Measurements from ENCODE around the gene SYCP3.

SYCP3 gene

DNA sequence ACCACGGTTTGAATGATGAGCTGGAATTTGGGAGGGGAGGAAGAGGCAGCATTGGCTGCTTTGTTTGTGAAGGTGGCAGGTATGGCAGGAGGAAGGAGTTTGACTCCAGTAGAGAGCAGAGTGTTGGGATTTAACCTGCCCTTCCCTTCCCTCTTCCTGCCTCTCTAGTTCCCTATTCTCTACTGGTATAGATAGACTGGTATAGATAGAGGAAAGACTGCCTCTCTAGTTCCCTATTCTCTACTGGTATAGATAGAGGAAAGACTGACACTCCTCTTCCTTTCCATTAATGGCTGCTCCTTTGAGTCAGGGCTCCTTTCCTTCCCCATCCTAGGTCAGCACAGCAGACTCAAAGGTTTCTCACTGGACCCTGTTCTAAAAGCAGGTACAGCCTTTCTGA is 8.4 kb upstream of the SYCP3 start:
- intact Hi-C loops (cut with DNase I; ENCODE audit: low total_unique reads), result no loop called here
- H3K36me3 ChIP-seq, result peaks cover 44 to 82% (median 48%) of the 10 kb centered on the region in 3 donors

DNA sequence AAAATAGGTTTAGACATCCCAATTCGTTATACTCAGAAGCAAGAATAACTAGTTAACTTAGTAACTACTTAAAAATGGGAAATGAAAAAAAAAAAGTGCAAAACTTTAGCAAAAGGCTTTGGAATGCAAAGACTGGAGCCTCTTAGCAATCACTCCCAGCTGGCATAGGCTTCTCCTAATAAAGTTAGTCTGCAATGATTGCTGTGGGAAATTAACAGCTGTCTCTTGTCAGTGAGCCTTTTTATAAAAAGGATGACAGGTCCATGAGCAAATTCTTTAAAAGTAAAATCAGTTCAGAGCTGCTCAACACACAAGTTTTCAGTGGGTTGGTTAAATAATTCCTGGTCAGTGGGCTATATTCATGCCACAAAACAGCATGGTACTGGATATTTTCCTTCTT is 7.4 kb upstream of the SYCP3 start:
- TF ChIP-seq, protein P1, sequence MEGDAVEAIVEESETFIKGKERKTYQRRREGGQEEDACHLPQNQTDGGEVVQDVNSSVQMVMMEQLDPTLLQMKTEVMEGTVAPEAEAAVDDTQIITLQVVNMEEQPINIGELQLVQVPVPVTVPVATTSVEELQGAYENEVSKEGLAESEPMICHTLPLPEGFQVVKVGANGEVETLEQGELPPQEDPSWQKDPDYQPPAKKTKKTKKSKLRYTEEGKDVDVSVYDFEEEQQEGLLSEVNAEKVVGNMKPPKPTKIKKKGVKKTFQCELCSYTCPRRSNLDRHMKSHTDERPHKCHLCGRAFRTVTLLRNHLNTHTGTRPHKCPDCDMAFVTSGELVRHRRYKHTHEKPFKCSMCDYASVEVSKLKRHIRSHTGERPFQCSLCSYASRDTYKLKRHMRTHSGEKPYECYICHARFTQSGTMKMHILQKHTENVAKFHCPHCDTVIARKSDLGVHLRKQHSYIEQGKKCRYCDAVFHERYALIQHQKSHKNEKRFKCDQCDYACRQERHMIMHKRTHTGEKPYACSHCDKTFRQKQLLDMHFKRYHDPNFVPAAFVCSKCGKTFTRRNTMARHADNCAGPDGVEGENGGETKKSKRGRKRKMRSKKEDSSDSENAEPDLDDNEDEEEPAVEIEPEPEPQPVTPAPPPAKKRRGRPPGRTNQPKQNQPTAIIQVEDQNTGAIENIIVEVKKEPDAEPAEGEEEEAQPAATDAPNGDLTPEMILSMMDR (IDR thresholded peaks at IDR 0.05), result no peak
- peaks cover 0 to 6% (median 0%) of the 10 kb centered on the region in 4 donors for H3K4me1 ChIP-seq
- intact Hi-C loops (cut with DNase I; ENCODE audit: low total_unique reads), result no loop called here

More for the DNA sequence above, 8.4 kb upstream of the SYCP3 start:
- TF ChIP-seq, protein P1 (IDR thresholded peaks at IDR 0.05), result no peak
- Histone ChIP-seq H3K27me3 (no peaks in the 10 kb centered on the region), H3K4me3 (no peak overlapping the region), H3K9me3 (no peaks in the 10 kb centered on the region), H3K27ac (no peak overlapping the region), H3K4me1 (peaks cover 0 to 6% (median 0%) of the 10 kb centered on the region in 4 donors)
- DNase-seq, result no peak

DNA sequence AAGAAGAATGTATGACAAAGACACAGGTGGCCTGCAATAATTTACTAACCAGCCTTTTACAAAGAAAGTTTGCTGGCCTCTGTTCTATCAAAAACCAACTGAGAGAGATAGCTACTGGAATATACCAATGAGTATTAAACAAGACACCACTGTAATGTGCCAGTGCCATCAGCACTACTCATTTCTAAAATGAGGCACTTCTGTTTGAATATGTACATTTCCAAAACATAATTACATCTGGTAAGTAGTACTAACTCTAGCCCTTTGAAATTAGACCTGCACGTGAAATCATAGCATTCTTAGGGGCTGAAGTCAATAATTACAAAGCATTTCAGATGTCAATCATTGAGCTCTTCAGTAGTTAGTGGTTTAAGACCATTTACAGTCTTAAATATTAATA is 6.9 kb upstream of the SYCP3 start:
- Histone ChIP-seq H3K9me3 (no peaks in the 10 kb centered on the region), H3K4me1 (peaks cover 0 to 6% (median 0%) of the 10 kb centered on the region in 4 donors), H3K27me3 (no peaks in the 10 kb centered on the region), H3K27ac (no peak overlapping the region), H3K36me3 (peaks cover 41 to 76% (median 42%) of the 10 kb centered on the region in 3 donors), H3K4me3 (no peak overlapping the region)
- intact Hi-C loops (cut with DNase I; ENCODE audit: low total_unique reads), result no loop called here
- TF ChIP-seq, protein P1 (IDR thresholded peaks at IDR 0.05), result no peak
- DNase-seq, result no peak

More for the DNA sequence above, 7.4 kb upstream of the SYCP3 start:
- Histone ChIP-seq H3K9me3 (no peaks in the 10 kb centered on the region), H3K27ac (no peak overlapping the region), H3K4me3 (no peak overlapping the region), H3K27me3 (no peaks in the 10 kb centered on the region), H3K36me3 (peaks cover 42 to 75% (median 46%) of the 10 kb centered on the region in 3 donors)
- DNase-seq, result no peak

DNA sequence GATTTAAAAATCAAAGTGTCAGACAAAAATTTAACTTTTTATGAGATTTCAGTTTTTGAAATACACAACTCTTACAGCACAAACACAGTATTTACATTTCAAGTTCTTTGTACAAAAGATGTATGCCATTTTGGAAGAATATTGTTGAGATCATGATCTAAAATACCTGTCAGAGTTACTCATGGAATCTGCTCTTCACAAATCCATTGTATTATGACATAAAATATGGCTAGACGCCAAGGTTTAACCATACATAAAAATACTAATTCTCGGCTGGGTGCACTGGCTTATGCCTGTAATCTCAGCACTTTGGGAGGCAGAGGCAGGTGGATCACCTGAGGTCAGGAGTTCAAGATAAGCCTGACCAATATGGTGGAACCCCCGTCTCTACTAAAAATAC is 6.2 kb upstream of the SYCP3 start:
- H3K27me3 ChIP-seq, result no peaks in the 10 kb centered on the region
- peaks cover 36 to 74% (median 39%) of the 10 kb centered on the region in 3 donors for H3K36me3 ChIP-seq
- TF ChIP-seq, protein P1 (IDR thresholded peaks at IDR 0.05), result no peak
- no peak for DNase-seq
- no peaks in the 10 kb centered on the region for H3K9me3 ChIP-seq
- no peak overlapping the region for H3K27ac ChIP-seq
- no peak overlapping the region for H3K4me3 ChIP-seq
- H3K4me1 ChIP-seq, result peaks cover 0 to 6% (median 0%) of the 10 kb centered on the region in 4 donors
- intact Hi-C loops (cut with DNase I; ENCODE audit: low total_unique reads), result no loop called here

DNA sequence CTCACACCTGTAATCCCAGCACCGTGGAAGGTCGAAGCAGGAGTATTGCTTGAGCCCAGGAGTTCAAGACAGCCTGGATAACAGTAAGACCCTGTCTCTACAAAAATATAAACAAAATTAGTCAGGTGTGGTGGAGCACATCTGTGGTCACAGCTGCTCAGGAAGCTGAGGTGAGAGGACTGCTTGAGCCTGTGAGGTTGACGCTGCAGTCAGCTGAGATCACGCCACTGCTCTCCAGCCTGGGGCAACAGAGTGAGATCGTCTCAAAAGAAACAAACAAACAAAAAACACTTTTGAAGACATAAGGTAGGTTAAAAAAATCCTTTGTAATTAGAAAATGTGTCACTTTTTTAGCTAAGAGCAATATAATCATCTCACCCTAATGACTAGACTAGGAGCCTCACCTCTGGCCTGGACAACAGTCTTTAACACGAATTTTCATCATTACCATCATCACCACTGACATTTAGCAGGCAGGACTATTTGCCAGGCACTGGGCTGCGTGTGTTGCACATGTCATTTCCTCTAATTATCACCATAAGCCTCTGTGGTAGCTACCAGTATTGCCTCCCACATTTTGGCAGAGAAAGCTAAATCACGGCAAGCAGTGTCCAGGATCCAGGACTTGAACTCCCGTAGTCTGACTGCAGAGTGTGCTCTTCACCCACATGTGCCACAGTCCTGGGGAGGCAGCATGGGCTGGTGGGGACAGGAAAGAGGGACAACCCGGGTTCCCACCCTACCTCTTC is 4.6 kb upstream of the SYCP3 start:
- H3K4me1 ChIP-seq, result peaks cover 0 to 6% (median 0%) of the 10 kb centered on the region in 4 donors
- H3K27ac ChIP-seq, result peak overlapping the region in 1 of 2 donors; percentile 19
- no peak overlapping the region for H3K4me3 ChIP-seq
- no peaks in the 10 kb centered on the region for H3K9me3 ChIP-seq
- peaks cover 31 to 71% (median 45%) of the 10 kb centered on the region in 3 donors for H3K36me3 ChIP-seq
- intact Hi-C loops (cut with DNase I; ENCODE audit: low total_unique reads), result no loop called here
- TF ChIP-seq, protein P1 (IDR thresholded peaks at IDR 0.05), result no peak
- no peak for DNase-seq
- H3K27me3 ChIP-seq, result no peaks in the 10 kb centered on the region
